Measurements from ENCODE around the gene PI4KB.

GRCh38 chr1:151259351-151259750, 67.9 kb downstream of the PI4KB start:
- TF ChIP-seq CTCF (IDR thresholded peaks at IDR 0.05), result no peak
- TF ChIP-seq POLR2A (IDR thresholded peaks at IDR 0.05; ENCODE audit: low read depth), result no peak
- no peak for TF ChIP-seq EP300 (IDR thresholded peaks at IDR 0.05)
- no peak for TF ChIP-seq POLR2AphosphoS5 (IDR thresholded peaks at IDR 0.05)
